ENCODE measurements around the gene RGS5. TPM values are rescaled to one million over a fixed set of nuclear protein-coding genes. Genes with fewer than 3 reads are reported as not detected.

RGS5 gene
- total RNA-seq, 1 donor = 2.2 TPM

DNA sequence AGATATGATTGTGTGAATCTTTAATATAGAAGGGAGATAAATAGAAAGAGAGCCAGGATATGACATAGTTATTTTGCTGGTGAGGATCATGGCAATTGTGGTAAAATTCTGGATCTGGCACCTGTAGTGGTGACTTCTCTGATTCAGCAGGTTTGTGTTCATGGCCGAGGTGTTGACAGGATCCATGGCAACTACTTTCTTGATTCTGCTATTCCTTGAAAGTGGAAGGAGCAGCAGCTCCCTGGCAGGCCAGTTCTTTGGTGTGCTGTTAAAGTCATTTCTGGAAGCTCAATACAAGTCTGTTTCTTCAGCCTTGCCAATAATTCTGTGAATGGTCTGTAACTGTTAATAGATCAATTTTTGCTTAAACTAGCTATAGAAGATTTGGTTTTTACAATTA, 100.1 kb downstream of the RGS5 start:
- no peak for DNase-seq (ENCODE audit: low read depth)
- TF ChIP-seq, protein P1, sequence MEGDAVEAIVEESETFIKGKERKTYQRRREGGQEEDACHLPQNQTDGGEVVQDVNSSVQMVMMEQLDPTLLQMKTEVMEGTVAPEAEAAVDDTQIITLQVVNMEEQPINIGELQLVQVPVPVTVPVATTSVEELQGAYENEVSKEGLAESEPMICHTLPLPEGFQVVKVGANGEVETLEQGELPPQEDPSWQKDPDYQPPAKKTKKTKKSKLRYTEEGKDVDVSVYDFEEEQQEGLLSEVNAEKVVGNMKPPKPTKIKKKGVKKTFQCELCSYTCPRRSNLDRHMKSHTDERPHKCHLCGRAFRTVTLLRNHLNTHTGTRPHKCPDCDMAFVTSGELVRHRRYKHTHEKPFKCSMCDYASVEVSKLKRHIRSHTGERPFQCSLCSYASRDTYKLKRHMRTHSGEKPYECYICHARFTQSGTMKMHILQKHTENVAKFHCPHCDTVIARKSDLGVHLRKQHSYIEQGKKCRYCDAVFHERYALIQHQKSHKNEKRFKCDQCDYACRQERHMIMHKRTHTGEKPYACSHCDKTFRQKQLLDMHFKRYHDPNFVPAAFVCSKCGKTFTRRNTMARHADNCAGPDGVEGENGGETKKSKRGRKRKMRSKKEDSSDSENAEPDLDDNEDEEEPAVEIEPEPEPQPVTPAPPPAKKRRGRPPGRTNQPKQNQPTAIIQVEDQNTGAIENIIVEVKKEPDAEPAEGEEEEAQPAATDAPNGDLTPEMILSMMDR (IDR thresholded peaks at IDR 0.05; ENCODE audit: insufficient read depth, low read depth, low read length) = no peak
- H3K4me3 ChIP-seq (ENCODE audit: low read depth, low read length) = no peak overlapping the region

DNA sequence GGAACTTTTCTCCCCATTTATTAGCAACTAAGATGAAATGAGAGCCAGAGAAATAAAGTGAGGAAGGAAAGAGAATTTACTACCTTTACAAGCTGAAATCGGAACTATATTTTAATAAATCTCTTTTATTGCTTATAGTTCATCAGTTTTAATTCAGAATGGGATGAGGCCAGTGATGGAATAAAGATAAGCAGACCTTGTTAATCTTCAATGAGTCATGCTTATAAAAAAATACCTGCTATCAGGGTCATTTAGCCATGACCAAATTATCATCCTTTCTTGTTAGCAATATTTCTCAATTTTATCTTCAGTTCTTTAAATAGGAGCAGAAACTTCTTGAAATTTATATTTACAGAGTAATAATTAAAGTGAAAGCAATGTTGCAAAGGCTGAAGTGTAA, 107.5 kb downstream of the RGS5 start:
- DNase-seq (ENCODE audit: low read depth) = no peak
- TF ChIP-seq, protein P1 (IDR thresholded peaks at IDR 0.05; ENCODE audit: insufficient read depth, low read depth, low read length) = no peak
- H3K4me3 ChIP-seq (ENCODE audit: low read depth, low read length) = no peak overlapping the region

DNA sequence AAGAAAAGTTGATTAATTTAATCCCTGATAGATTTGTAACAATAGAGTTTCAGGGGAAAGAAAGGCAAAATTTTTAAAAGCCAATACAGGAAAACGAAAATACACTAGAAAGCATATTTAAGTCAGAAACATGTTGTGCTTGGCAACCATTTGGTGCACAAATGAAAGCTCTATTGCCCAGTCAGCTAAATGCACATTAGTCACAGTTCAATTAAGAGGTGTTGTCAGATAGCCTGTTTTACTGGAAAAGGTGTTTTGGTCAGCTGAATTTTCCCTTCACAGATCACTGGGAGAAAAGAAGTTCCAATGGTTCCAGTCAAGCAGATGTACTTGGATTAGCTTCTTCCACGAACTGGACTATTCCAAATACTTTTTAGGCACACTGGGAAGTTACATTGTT, 108.1 kb downstream of the RGS5 start:
- H3K4me3 ChIP-seq (ENCODE audit: low read depth, low read length) = no peak overlapping the region
- TF ChIP-seq, protein P1 (IDR thresholded peaks at IDR 0.05; ENCODE audit: insufficient read depth, low read depth, low read length) = no peak
- no peak for DNase-seq (ENCODE audit: low read depth)

DNA sequence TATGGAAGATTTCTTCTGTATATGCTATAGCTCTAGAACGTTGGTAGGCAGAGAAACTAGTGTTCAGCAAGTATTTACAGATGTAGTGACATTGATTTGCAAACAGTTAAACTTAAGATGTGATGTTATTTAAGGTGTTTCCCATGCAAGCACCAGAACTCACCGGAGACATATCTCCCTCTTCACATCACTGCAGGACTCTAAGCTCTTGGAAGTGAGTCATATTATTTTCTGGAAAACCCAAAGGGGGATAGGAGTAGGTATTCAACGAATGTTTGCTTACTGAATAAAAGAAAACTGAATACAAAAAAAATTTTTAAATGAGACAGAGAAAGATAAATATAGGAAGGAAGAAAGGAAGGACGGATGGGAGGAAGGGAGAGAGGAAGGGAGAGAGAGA, 108.5 kb downstream of the RGS5 start:
- H3K4me3 ChIP-seq (ENCODE audit: low read depth, low read length) = no peak overlapping the region
- TF ChIP-seq, protein P1 (IDR thresholded peaks at IDR 0.05; ENCODE audit: insufficient read depth, low read depth, low read length) = no peak
- DNase-seq (ENCODE audit: low read depth) = no peak

DNA sequence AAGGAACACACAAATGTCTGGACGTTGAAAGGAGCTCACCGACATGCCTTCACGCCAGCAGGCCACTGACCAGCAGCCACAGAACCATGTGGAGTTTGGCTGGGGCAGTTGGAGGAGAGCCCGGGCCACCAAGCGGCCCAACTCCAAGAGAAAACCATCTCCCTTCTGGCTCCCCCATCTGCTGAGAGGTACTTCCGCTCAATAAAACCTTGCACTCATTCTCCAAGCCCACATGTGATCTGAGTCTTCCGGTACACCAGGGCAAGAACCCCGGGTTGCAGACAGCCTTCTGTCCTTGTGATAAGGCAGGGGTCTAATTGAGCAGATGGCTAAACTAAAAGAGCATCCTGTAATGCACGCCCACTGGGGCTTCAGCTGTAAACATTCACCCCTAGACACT, 109.1 kb downstream of the RGS5 start:
- no peak for DNase-seq (ENCODE audit: low read depth)
- TF ChIP-seq, protein P1 (IDR thresholded peaks at IDR 0.05; ENCODE audit: insufficient read depth, low read depth, low read length) = no peak

DNA sequence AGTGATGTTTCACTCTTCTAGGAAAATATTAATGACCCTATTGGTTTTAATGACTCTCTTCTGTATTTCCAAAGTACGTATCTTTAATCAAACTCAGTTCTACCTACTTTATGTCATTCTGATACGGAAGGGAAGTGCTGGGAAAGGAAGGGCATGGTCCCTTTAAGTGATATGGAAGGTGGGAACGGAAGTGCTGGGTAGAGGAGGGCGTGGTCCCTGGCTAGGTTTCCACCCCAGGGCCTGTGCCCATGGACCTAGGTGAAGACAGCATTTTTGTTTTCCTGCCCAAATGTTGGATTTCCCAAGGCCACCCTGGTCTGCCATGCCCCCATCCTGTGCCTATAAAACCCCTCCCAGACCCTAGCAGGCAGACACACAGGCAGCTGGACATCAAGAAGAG, 109.5 kb downstream of the RGS5 start:
- DNase-seq (ENCODE audit: low read depth) = no peak
- TF ChIP-seq, protein P1 (IDR thresholded peaks at IDR 0.05; ENCODE audit: insufficient read depth, low read depth, low read length) = no peak

More for the DNA sequence above, 109.1 kb downstream of the RGS5 start:
- no peak overlapping the region for H3K4me3 ChIP-seq (ENCODE audit: low read depth, low read length)

More for the DNA sequence above, 109.5 kb downstream of the RGS5 start:
- no peak overlapping the region for H3K4me3 ChIP-seq (ENCODE audit: low read depth, low read length)

Other genes with a start within 250 kb of the RGS5 start
- gene RGS4, start 133.6 kb downstream of the RGS5 start, total RNA-seq = 63.9 and 78.0 TPM in 2 replicates
- 15.5 and 17.7 TPM in 2 replicates for gene NUF2, start 119.0 kb upstream of the RGS5 start, total RNA-seq

Data from fibroblast of villous mesenchyme (primary cell).